ENCODE data around the gene SURF1.

The SURF1 gene

DNA sequence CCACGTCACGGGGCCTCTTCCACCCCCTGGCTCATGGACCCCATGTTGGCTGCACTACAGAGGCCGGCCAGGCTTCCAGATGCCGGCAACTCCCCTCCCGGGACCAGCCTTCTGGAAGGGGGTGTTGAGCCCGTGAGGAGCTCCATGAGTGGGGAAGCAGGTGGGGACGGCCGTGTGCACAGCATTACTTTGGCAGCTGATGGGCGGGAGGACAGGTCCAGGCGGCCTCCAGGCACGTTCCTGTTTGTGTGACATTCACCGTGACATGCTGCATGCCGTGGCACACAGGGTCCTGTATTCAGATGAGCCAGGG lies 52.2 kb downstream of the SURF1 start:
- DNase-seq (ENCODE audit: low spot score) (no peak), ATAC-seq (ENCODE audit: low read depth) (no peak)
- Histone ChIP-seq H3K4me3 (ENCODE audit: severe bottlenecking) (no peak overlapping the region), H3K27ac (ENCODE audit: poor library complexity, severe bottlenecking) (no peak overlapping the region), H3K4me1 (ENCODE audit: insufficient read depth, poor library complexity, severe bottlenecking) (no peaks in the 10 kb centered on the region), H3K36me3 (ENCODE audit: low read depth) (no peaks in the 10 kb centered on the region), H3K9me3 (ENCODE audit: severe bottlenecking) (no peaks in the 10 kb centered on the region), H3K27me3 (ENCODE audit: insufficient read depth, poor library complexity, severe bottlenecking) (peaks cover 3% of the 10 kb centered on the region)
- TF ChIP-seq, protein P1, sequence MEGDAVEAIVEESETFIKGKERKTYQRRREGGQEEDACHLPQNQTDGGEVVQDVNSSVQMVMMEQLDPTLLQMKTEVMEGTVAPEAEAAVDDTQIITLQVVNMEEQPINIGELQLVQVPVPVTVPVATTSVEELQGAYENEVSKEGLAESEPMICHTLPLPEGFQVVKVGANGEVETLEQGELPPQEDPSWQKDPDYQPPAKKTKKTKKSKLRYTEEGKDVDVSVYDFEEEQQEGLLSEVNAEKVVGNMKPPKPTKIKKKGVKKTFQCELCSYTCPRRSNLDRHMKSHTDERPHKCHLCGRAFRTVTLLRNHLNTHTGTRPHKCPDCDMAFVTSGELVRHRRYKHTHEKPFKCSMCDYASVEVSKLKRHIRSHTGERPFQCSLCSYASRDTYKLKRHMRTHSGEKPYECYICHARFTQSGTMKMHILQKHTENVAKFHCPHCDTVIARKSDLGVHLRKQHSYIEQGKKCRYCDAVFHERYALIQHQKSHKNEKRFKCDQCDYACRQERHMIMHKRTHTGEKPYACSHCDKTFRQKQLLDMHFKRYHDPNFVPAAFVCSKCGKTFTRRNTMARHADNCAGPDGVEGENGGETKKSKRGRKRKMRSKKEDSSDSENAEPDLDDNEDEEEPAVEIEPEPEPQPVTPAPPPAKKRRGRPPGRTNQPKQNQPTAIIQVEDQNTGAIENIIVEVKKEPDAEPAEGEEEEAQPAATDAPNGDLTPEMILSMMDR (IDR thresholded peaks at IDR 0.05; ENCODE audit: poor library complexity, severe bottlenecking): no peak

DNA sequence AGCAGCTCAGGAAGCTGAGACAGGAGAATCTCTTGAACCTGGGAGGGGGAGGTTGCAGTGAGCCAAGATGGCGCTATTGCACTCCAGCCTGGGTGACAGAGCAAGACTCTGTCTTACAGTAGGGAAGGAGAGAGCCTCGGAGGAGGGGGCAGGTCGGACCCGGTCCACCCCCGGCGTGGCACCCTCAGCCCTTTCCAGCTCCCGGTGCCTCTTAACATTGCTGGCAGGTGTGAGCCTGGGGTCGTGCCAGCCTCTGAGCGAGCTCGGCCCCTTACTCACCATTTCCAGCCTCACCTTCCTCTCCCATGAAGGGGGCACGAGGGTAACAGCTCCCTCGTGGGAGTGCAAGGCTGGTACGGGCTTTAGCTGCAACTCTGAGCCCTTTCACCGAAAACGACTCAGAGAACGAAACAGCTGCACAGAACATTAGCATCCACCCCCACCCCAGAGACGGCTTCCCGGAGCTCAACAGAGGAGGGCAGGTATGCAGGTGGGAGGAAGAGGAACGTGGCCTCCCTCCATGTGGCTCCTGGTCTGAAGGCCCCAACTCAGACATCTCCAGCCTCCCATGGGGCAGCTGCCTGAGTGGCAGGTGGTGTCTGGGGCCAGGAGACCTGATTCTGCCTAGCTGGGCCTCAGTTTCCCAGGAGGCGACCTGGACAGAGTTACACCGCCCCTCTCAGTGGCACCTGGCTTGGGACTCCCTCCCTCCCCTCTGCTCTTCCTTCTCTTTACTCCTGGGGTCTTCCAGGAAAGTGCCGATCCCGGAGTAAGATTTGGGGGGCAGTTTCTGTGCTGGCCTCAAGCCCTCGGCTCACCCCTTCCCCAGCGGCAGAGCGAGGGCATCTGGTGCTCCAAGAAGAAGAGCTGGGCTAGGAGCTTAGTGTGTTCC lies 52.8 kb downstream of the SURF1 start:
- Histone ChIP-seq H3K9me3 (ENCODE audit: severe bottlenecking) (no peaks in the 10 kb centered on the region), H3K27me3 (ENCODE audit: insufficient read depth, poor library complexity, severe bottlenecking) (peaks cover 9% of the 10 kb centered on the region), H3K27ac (ENCODE audit: poor library complexity, severe bottlenecking) (no peak overlapping the region), H3K36me3 (ENCODE audit: low read depth) (no peaks in the 10 kb centered on the region), H3K4me3 (ENCODE audit: severe bottlenecking) (no peak overlapping the region), H3K4me1 (ENCODE audit: insufficient read depth, poor library complexity, severe bottlenecking) (no peaks in the 10 kb centered on the region)
- TF ChIP-seq, protein P1 (IDR thresholded peaks at IDR 0.05; ENCODE audit: poor library complexity, severe bottlenecking): no peak
- DNase-seq (ENCODE audit: low spot score): no peak
- ATAC-seq (ENCODE audit: low read depth): no peak
